Ramos (cell line): ENCODE measurements around the gene PPP5C.
"Not testable (repeated sequence)": the region's sequence is repeated elsewhere in the genome, so short reads cannot be mapped to it uniquely, and the experiment has no call there.

Experiments used
- in situ Hi-C: fragments of 300-500 bp; cut with MboI; formaldehyde crosslinking; loops from one replicate; pipeline ENCODE4 v1.14.3; 2022; ENCODE audit warnings: low sequenced_read_pairs; ENCODE audit not compliant: unreplicated experiment

Gene PPP5C

GRCh38 chr19:46404753-46405468 is 58.0 kb downstream of the PPP5C start:
- in situ Hi-C loops = loop anchor here (5.0 kb wide), 1 partner anchor 82 kb away; no protein-coding TSS in a partner anchor

- in situ Hi-C loops = no loop called here
Measured at GRCh38 chr19:46406976-46407375, 60.1 kb downstream of the PPP5C start.

GRCh38 chr19:46407856-46408663 is 61.2 kb downstream of the PPP5C start:
- in situ Hi-C loops = no loop called here

GRCh38 chr19:46408664-46409039 is 61.8 kb downstream of the PPP5C start:
- in situ Hi-C loops = no loop called here

- in situ Hi-C loops = no loop called here
Measured at GRCh38 chr19:46409191-46409590, 62.3 kb downstream of the PPP5C start.

- in situ Hi-C loops = no loop called here
Measured at GRCh38 chr19:46410205-46411087, 63.6 kb downstream of the PPP5C start.

GRCh38 chr19:46411088-46411924 is 64.4 kb downstream of the PPP5C start:
- in situ Hi-C loops = no loop called here

GRCh38 chr19:46411925-46412649 is 65.2 kb downstream of the PPP5C start:
- in situ Hi-C loops = no loop called here

- in situ Hi-C loops = no loop called here
Measured at GRCh38 chr19:46412650-46413261, 65.9 kb downstream of the PPP5C start.

GRCh38 chr19:46413262-46414031 is 66.6 kb downstream of the PPP5C start, which contains the start of gene CCDC8:
TSS of gene CCDC8 (minus strand) at chr19:46413564. CDS start at chr19:46412810, 754 bp downstream.
- in situ Hi-C loops = no loop called here

- in situ Hi-C loops = not testable (repeated sequence)
Measured at GRCh38 chr19:46414899-46415298, 68.0 kb downstream of the PPP5C start.

GRCh38 chr19:46415804-46416709 is 69.2 kb downstream of the PPP5C start:
- in situ Hi-C loops = not testable (repeated sequence)

- in situ Hi-C loops = no loop called here
Measured at GRCh38 chr19:46420056-46420455, 73.2 kb downstream of the PPP5C start.

GRCh38 chr19:46422344-46422743 is 75.5 kb downstream of the PPP5C start:
- in situ Hi-C loops = no loop called here

- in situ Hi-C loops = no loop called here
Measured at GRCh38 chr19:46423188-46423587, 76.3 kb downstream of the PPP5C start.

- in situ Hi-C loops = no loop called here
Measured at GRCh38 chr19:46426035-46426505, 79.2 kb downstream of the PPP5C start.
